NK-92 treated with Interleukin-12 subunit alpha and Interleukin-12 subunit beta, amount 100 ng/mL, for 24 hours (cell line): ENCODE measurements around the gene FCN1.

Source experiments
- DNase-seq: peaks from one replicate; lab custom pipeline; 2025; lab: John Stamatoyannopoulos, UW

FCN1 gene

GRCh38 chr9:134913713-134914500 lies 3.8 kb downstream of the FCN1 start:
- DNase-seq, result no peak

DNA sequence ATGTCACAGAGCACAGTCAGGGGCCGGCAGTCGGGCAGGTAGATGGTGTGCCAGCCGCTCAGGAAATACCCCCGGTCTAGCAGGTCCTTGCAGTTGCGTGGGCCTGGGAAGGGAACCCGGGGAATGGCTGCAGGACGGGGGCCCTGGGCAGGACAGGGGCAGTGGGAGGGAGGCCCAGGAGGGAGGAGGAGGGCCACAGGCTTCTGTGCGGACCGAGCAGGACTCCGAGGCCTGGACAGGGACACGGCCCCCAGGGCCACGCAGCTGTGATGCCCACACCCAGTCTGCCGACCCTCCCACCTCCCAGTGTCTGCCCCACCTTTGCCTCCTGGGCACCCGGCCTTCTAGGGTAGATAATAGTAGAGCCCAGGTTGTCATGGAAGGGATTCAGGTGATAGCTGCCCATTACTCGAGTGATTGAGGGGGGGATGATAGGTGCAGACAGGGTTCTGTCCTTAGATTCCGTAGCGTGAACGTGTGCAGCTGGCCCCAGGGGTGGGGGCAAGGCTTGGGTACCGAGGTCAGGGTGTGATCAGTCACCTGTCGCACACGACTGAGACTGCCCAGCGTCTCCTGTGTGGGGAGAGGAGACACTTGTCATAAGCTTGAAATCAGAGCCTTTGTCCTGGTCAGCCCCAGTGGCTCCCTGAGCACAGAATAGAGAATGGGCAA lies 4.5 kb downstream of the FCN1 start:
- DNase-seq, result no peak

- no peak for DNase-seq
Measured at GRCh38 chr9:134912126-134912840, 5.4 kb downstream of the FCN1 start.

GRCh38 chr9:134909511-134910481 lies 7.9 kb downstream of the FCN1 start:
- DNase-seq, result no peak

GRCh38 chr9:134908524-134909309 lies 9.0 kb downstream of the FCN1 start:
- DNase-seq, result no peak

DNA sequence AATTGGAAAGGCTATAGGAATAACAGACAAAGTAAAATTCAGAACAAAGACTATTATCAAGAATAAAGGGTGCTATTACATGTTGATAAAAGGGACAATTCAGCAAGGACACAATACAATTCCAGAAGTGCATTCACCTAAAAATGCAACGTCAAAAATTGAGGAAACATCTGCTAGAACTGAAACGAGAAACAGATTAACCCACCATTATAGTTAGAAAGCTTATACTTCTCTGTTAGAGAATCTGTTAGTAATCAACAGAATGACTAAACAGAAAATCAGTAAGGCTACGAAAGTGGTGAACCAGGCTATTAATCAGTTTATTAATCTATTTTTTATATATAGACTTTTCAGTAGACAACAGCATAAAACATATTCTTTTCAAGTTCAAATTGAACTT lies 14.8 kb downstream of the FCN1 start:
- no peak for DNase-seq

- DNase-seq, result no peak
Measured at GRCh38 chr9:134899818-134900217, 17.9 kb downstream of the FCN1 start.

- DNase-seq, result no peak
Measured at GRCh38 chr9:134899168-134899567, 18.5 kb downstream of the FCN1 start.

GRCh38 chr9:134898319-134898718 lies 19.4 kb downstream of the FCN1 start:
- DNase-seq, result no peak

DNA sequence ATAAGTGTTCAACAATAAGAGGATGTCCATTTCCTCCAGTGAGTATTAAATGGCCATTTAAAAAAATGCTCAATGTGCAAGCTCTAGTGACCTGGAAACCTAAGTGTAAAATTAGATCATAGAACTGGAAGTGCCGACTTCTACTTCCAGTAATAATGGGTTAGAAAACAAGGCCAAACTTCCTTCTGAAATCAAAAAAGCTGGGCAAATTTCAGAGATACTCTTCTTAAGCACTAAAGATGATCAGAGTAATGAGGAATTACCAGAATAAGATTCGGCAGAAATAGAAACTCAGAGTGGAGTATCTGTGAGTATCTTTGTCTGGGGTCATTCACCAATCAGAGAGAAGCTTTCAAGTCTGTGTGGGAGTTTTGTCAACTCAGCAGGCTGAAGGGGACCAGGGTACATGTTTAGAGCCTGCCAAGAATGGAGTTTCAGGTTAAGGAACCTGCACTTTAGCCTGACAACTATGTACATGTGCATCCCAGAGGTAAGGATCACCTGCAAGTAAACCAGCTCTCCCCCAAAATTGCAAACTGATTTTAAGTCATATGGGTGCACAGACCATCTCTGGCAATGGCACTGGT lies 20.0 kb downstream of the FCN1 start:
- DNase-seq, result no peak

GRCh38 chr9:134896834-134897583 lies 20.7 kb downstream of the FCN1 start:
- DNase-seq, result no peak

DNA sequence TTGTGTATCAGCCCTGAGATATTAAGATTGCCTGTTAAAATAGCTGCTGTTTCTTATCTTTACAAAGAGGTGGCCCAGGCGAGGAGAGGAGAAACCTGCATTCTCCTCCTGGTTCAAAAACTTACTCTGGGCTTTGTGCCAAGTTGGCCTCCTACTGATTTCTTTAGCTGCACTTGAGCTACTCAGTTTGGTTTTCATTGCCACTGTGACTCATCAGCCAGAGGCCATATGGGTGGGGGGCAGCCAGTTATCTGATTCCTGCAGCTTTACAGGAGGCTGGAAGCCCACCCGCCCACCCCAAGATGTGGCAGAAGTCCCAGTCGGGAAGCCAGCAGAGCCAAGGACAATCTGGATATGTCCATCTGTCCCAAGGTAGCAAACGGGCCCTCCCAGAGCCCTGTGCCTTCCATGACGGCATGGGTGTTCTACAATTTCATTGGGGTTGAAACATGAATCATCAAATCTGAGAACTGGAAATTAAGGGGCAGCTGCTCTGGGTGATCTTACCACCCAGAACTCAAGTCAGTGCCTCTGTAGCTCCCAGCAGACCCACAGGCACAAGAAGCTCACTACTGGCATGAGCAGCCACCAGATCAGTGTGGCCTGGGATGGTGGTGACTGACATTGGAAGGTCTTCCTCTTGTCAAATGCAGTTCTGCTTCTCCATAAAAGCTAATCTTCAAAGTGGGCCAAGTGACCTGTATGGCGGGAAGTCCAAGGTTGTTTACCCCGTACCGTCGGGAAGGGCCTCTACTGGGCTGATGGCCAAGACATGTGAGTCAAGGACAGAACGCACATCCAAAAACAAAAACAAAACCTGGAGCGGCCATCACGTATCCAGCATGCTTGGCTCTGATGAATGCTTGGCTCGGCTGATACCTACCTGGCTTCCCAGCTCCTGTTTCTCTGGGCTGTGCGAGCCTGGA lies 21.5 kb downstream of the FCN1 start:
- DNase-seq, result no peak

- no peak for DNase-seq
Measured at GRCh38 chr9:134895567-134895907, 22.2 kb downstream of the FCN1 start.

GRCh38 chr9:134895097-134895496 lies 22.6 kb downstream of the FCN1 start:
- DNase-seq, result no peak

- no peak for DNase-seq
Measured at GRCh38 chr9:134894136-134894860, 23.4 kb downstream of the FCN1 start.

- DNase-seq, result no peak
Measured at GRCh38 chr9:134892820-134893420, 24.8 kb downstream of the FCN1 start.

- DNase-seq, result no peak
Measured at GRCh38 chr9:134892221-134892620, 25.5 kb downstream of the FCN1 start.

- DNase-seq, result no peak
Measured at GRCh38 chr9:134891713-134892112, 26.0 kb downstream of the FCN1 start.
